H9 (cell line): Measurements from ENCODE around the gene ACKR3. TPM values are rescaled to one million over a fixed set of nuclear protein-coding genes. Genes with fewer than 3 reads are reported as not detected.

Experiments used
- DNase-seq: peaks from one replicate; pipeline ENCODE4 v3.0.0-alpha.2; 2017
- H2AFZ ChIP-seq: one replicate; pipeline ENCODE4 v1.6.1; 2013; ENCODE audit warnings: mild to moderate bottlenecking, low read length, control low read depth, moderate library complexity
- H2AK5ac ChIP-seq: 2 replicates; pipeline ENCODE4 v1.6.1; 2013; ENCODE audit warnings: low read length, control low read depth, mixed read lengths; ENCODE audit not compliant: insufficient read length
- H2BK120ac ChIP-seq: one replicate; pipeline ENCODE4 v1.6.1; 2013; ENCODE audit warnings: low read depth, mild to moderate bottlenecking, low read length, control low read depth, inconsistent platforms; ENCODE audit not compliant: poor library complexity, severe bottlenecking
- H2BK12ac ChIP-seq: 2 replicates; pipeline ENCODE4 v1.6.1; 2013; ENCODE audit warnings: low read length, control low read depth, mixed read lengths, low read depth; ENCODE audit not compliant: insufficient read length
- H2BK15ac ChIP-seq: 2 replicates; pipeline ENCODE4 v1.6.1; 2013; ENCODE audit warnings: low read depth, low read length, control low read depth
- H2BK20ac ChIP-seq: one replicate; pipeline ENCODE4 v1.6.1; 2013; ENCODE audit warnings: low read depth, mild to moderate bottlenecking, low read length, control low read depth, inconsistent platforms; ENCODE audit not compliant: poor library complexity, severe bottlenecking
- H2BK5ac ChIP-seq: 2 replicates; pipeline ENCODE4 v1.6.1; 2013; ENCODE audit warnings: low read length, control low read depth, mixed read lengths; ENCODE audit not compliant: insufficient read length
- H3K14ac ChIP-seq: 2 replicates; pipeline ENCODE4 v1.6.1; 2013; ENCODE audit warnings: low read length, control low read depth; ENCODE audit not compliant: insufficient read depth
- H3K18ac ChIP-seq: 2 replicates; pipeline ENCODE4 v1.6.1; 2013; ENCODE audit warnings: low read depth, mild to moderate bottlenecking, mixed read lengths, low read length, control low read depth; ENCODE audit not compliant: insufficient read length
- H3K23ac ChIP-seq: 2 replicates; pipeline ENCODE4 v1.6.1; 2013; ENCODE audit warnings: low read length, control low read depth, mixed read lengths, low read depth; ENCODE audit not compliant: insufficient read length
- H3K23me2 ChIP-seq: 2 replicates; pipeline ENCODE4 v1.6.1; 2013; ENCODE audit warnings: low read depth, mild to moderate bottlenecking, mixed read lengths, low read length, control low read depth; ENCODE audit not compliant: insufficient read length, poor library complexity, severe bottlenecking
- H3K27ac ChIP-seq: 2 replicates; pipeline ENCODE4 v1.5.1; 2013; ENCODE audit warnings: low read length, control low read depth, mixed read lengths, low read depth; ENCODE audit not compliant: insufficient read length
- H3K27me3 ChIP-seq: 2 replicates; pipeline ENCODE4 v1.6.1; 2013; ENCODE audit warnings: low read length, control low read depth, inconsistent platforms; ENCODE audit not compliant: insufficient read depth
- H3K4ac ChIP-seq: 2 replicates; pipeline ENCODE4 v1.6.1; 2013; ENCODE audit warnings: low read depth, mild to moderate bottlenecking, control low read depth, inconsistent platforms, low read length, moderate library complexity
- H3K4me1 ChIP-seq: 2 replicates; pipeline ENCODE4 v1.6.1; 2013; ENCODE audit warnings: low read length, control low read depth, inconsistent platforms; ENCODE audit not compliant: insufficient read depth
- H3K4me2 ChIP-seq: 2 replicates; pipeline ENCODE4 v1.6.1; 2013; ENCODE audit warnings: low read length, control low read depth, mixed read lengths; ENCODE audit not compliant: insufficient read length, insufficient read depth
- H3K56ac ChIP-seq: 2 replicates; pipeline ENCODE4 v1.6.1; 2013; ENCODE audit warnings: low read depth, mild to moderate bottlenecking, mixed read lengths, low read length, control low read depth; ENCODE audit not compliant: insufficient read length
- H3K79me1 ChIP-seq: 2 replicates; pipeline ENCODE4 v1.6.1; 2013; ENCODE audit warnings: low read depth, mild to moderate bottlenecking, moderate library complexity, low read length, control low read depth, inconsistent platforms; ENCODE audit not compliant: insufficient read depth, poor library complexity, severe bottlenecking
- H3K79me2 ChIP-seq: 2 replicates; pipeline ENCODE4 v1.6.1; 2013; ENCODE audit warnings: low read length, control low read depth, inconsistent platforms; ENCODE audit not compliant: insufficient read depth
- H3K9ac ChIP-seq: 2 replicates; pipeline ENCODE4 v1.6.1; 2013; ENCODE audit warnings: low read length, control low read depth, mixed read lengths; ENCODE audit not compliant: insufficient read length; ENCODE audit errors: extremely low read depth
- H3K9me3 ChIP-seq: one replicate; pipeline ENCODE4 v1.6.1; 2013; ENCODE audit warnings: low read depth, low read length, inconsistent platforms; ENCODE audit not compliant: control insufficient read depth
- H3T11ph ChIP-seq: one replicate; pipeline ENCODE4 v1.6.1; 2013; ENCODE audit warnings: mild to moderate bottlenecking, low read length, control low read depth, inconsistent platforms
- H4K20me1 ChIP-seq: one replicate; pipeline ENCODE4 v1.6.1; 2013; ENCODE audit not compliant: control insufficient read depth, insufficient read length, insufficient read depth
- H4K5ac ChIP-seq: 2 replicates; pipeline ENCODE4 v1.6.1; 2013; ENCODE audit warnings: low read depth, mild to moderate bottlenecking, mixed read lengths, low read length, control low read depth; ENCODE audit not compliant: insufficient read length
- H4K8ac ChIP-seq: replicated peaks from 2 replicates; pipeline ENCODE4 v1.6.1; 2013; ENCODE audit warnings: low read length, control low read depth, mixed read lengths, low read depth; ENCODE audit not compliant: insufficient read length
- H4K91ac ChIP-seq: 2 replicates; pipeline ENCODE4 v1.6.1; 2013; ENCODE audit warnings: low read depth, mild to moderate bottlenecking, moderate library complexity, mixed read lengths, low read length, control low read depth; ENCODE audit not compliant: insufficient read length
- H3K27ac Mint-ChIP-seq, 3 experiments: 2 replicates in 2 of 3; 3 replicates in 1 of 3; pipeline ENCODE4 v1.8.0; 2020 to 2021; ENCODE audit warnings: mixed read lengths in 3 of 3, mild to moderate bottlenecking in 1 of 3, moderate library complexity in 1 of 3
- H3K27me3 Mint-ChIP-seq: 2 replicates; pipeline ENCODE4 v1.8.0; 2021; ENCODE audit warnings: low read depth, mild to moderate bottlenecking, moderate library complexity, mixed read lengths
- H3K36me3 Mint-ChIP-seq, 3 experiments: 2 replicates in 2 of 3; 3 replicates in 1 of 3; pipeline ENCODE4 v1.8.0; 2020 to 2021; ENCODE audit warnings: low read depth in 3 of 3, mixed read lengths in 3 of 3; ENCODE audit not compliant: insufficient read depth in 1 of 3
- H3K4me1 Mint-ChIP-seq, 2 experiments: 2 replicates each; pipeline ENCODE4 v1.8.0; 2020; ENCODE audit warnings: mixed read lengths in 2 of 2
- H3K4me3 Mint-ChIP-seq, 2 experiments: 2 replicates in 1 of 2; 3 replicates in 1 of 2; pipeline ENCODE4 v1.8.0; 2020 to 2021; ENCODE audit warnings: mild to moderate bottlenecking in 2 of 2, mixed read lengths in 2 of 2, moderate library complexity in 1 of 2
- H3K9me3 Mint-ChIP-seq, 2 experiments: 2 replicates in 1 of 2; 3 replicates in 1 of 2; pipeline ENCODE4 v1.8.0; 2020; ENCODE audit warnings: mild to moderate bottlenecking in 2 of 2, mixed read lengths in 2 of 2, moderate library complexity in 1 of 2
- WGBS: extraction: QIAGEN DNeasy Blood & Tissue Kit; methylation state at CpG from one replicate; pipeline ENCODE4 v1.1.7; 2013; ENCODE audit warnings: missing lambda C conversion rate, low lambda C conversion rate, mixed read lengths; ENCODE audit not compliant: insufficient read length; ENCODE audit errors: extremely low coverage; 5-methylcytosine and 5-hydroxymethylcytosine counted together
- total RNA-seq: library from RNA; stranded (reverse); gene quantifications from 2 replicates; pipeline ENCODE4 v1.2.1, GENCODE V29; 2021
- TF ChIP-seq, protein P1 (sequence below): fragments of 200-600 bp; sonication (generic); conservative IDR thresholded peaks from 3 replicates; pipeline ENCODE4 v1.8.0; 2021; ENCODE audit warnings: antibody characterized with exemption, mild to moderate bottlenecking

The ACKR3 gene
- total RNA-seq, 1 experiment from 2014 or later = 0.44 TPM

DNA sequence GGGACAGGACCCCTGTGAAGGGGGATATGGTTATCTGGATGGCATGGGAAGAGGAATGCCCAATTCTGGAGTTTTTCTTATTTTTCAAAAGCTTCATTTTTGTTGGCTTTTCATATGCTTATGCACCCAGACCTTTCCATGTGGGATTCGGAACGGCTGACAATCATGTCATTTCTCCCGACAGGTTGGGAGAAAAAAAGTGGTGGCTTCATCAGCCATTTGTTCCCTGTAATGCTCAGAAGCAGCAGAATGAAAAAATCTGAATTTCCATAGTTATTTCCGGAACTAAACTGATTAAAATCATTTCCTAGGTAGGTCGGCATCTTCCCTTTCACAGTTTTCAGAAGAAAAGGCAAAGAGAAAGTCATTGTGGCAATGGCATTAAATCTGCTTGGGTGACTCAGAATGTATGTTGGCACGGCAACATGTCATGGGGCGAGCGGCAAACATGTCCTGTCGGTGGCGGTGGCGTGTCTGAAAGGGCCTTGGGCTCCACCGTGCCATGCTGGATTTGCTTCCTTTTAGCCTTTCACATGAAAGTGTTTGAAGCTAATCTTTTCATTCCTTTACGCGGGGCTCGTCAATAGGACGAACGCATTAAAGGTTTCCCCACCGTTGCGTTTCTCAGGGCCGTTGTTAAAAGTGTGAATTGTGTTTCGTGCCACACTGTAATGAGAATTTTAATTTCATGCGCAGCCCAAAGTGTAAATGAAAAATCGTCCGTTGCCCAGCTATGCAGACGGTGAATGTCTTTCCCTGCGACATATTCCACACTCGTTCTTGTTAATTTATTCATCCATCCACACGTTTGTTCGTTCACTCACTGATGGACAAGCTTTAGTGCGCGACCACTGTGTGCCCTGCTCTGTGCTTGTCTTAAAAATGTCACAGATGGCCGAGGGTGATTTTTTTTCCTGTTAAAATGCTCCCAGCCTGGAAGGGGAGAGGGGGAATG lies 18.5 kb downstream of the ACKR3 start:
- Histone ChIP-seq H2AK5ac (no peak overlapping the region), H3T11ph (no peak overlapping the region), H4K5ac (no peak overlapping the region), H2BK15ac (no peak overlapping the region), H3K56ac (no peak overlapping the region), H3K9me3 (no peaks in the 10 kb centered on the region), H3K9ac (no peak overlapping the region), H2BK20ac (no peak overlapping the region), H2AFZ (no peak overlapping the region), H3K27ac (no peak overlapping the region), H3K79me1 (no peaks in the 10 kb centered on the region), H3K4me2 (no peak overlapping the region), H4K8ac (no peak overlapping the region), H3K79me2 (no peaks in the 10 kb centered on the region), H2BK5ac (no peak overlapping the region), H3K4me1 (no peaks in the 10 kb centered on the region), H4K20me1 (no peaks in the 10 kb centered on the region), H3K18ac (no peak overlapping the region), H3K27me3 (no peaks in the 10 kb centered on the region), H3K23ac (no peak overlapping the region), H3K23me2 (no peaks in the 10 kb centered on the region), H3K14ac (no peak overlapping the region), H3K4ac (no peak overlapping the region), H2BK120ac (no peak overlapping the region), H2BK12ac (no peak overlapping the region), H4K91ac (no peak overlapping the region)
- no CpG with 5 or more reads among the region's 32 CpGs for WGBS
- DNase-seq = no peak
- Mint-ChIP-seq H3K27me3 (peaks cover 7% of the 10 kb centered on the region), H3K27ac (no peak overlapping the region), H3K9me3 (no peaks in the 10 kb centered on the region; a peak in 2 of 5 replicates), H3K36me3 (no peaks in the 10 kb centered on the region), H3K4me1 (no peaks in the 10 kb centered on the region), H3K4me3 (no peak overlapping the region)
- TF ChIP-seq, protein P1, sequence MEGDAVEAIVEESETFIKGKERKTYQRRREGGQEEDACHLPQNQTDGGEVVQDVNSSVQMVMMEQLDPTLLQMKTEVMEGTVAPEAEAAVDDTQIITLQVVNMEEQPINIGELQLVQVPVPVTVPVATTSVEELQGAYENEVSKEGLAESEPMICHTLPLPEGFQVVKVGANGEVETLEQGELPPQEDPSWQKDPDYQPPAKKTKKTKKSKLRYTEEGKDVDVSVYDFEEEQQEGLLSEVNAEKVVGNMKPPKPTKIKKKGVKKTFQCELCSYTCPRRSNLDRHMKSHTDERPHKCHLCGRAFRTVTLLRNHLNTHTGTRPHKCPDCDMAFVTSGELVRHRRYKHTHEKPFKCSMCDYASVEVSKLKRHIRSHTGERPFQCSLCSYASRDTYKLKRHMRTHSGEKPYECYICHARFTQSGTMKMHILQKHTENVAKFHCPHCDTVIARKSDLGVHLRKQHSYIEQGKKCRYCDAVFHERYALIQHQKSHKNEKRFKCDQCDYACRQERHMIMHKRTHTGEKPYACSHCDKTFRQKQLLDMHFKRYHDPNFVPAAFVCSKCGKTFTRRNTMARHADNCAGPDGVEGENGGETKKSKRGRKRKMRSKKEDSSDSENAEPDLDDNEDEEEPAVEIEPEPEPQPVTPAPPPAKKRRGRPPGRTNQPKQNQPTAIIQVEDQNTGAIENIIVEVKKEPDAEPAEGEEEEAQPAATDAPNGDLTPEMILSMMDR = no peak
